NCI-H2107 treated with DMSO at 0.1 percent for 48 hours (cell line): ENCODE measurements around the gene ADCY5.
"Not testable (repeated sequence)": the region's sequence is repeated elsewhere in the genome, so short reads cannot be mapped to it uniquely, and the experiment has no call there.

ENCODE experiments used
- DNase-seq: peaks from one replicate; lab custom pipeline; 2025; ENCODE audit not compliant: unreplicated experiment; lab: John Stamatoyannopoulos, UW

ADCY5 gene

DNA sequence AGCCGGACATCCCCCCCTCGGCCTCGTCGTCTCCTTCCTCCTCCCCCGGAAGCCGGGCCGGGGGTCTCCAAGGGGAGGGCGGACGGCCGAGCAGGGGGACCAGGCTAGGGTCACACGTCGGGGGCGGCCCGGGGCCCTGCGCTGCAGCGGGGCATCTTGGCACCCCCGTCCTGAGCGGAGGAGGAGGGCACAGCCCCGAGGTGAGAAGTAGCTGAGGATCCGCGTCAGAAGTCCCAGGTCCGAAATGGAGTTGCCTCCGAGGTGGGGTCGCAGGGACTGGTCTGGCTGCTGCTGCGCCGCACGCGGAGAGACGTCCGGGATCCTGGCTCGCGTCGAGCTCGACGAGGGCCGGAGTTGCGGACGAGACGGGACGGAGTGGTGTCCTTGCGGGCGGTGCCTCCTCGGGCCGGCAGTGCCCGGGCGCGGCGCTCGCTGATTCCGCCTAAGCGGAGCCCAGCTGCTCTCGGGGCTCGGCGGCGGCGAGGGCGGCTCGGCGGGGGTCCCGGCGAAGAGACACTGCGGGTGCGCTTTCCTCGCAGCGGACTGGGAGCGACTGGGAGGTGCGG lies at the start of gene ADCY5:
TSS of gene ADCY5 (minus strand) at position 555 of the 566 bp plus-strand sequence. CDS start at position 10, 545 bp downstream.
- DNase-seq: no peak

DNA sequence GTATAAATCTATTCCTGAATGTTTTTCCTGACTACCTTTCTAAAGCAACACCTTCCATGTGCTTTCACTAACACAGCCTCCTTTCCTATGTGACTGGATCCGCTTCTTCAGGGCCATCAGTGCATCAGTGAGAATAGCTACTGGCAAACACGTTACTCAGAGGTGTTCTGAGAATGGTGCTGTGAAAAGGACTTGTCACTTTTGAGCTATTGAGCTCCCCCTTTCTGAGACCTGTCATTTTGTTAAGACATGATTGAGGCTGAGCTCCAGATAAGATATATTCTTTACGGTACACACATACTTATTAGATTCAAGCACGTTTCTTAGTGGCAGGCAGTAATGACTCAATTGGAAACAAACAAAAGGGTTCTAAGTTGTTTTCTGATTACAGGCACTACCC lies 45.0 kb upstream of the ADCY5 start:
- DNase-seq: no peak

DNA sequence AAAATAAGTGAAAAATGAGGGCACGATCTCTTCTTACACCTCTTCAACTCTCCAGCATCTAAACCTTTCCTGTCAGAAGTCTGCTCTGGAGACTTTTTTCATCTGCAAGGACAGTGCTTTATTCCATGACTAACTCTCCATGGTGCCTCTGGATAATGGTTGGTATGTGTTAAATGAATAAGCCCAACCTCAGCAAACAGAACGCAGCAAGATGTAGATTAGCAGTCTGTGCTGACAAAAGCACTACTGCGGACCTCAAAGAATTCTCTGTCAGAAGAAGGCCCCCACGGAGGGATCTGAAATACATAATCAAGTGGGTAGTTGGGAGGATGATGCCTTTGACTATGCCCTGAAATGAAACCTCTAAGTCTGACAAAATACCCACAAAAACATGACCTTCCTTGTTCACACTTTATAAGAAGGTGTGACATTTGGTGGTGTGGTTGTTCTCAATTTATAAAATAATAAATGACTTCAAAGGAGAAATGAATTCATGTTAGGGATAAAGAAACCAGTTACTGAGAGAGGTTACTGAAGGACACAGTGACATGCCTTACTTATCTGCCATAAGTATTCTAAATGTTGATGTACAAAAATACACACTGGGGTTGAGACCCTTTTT lies 43.2 kb upstream of the ADCY5 start:
- no peak for DNase-seq

DNA sequence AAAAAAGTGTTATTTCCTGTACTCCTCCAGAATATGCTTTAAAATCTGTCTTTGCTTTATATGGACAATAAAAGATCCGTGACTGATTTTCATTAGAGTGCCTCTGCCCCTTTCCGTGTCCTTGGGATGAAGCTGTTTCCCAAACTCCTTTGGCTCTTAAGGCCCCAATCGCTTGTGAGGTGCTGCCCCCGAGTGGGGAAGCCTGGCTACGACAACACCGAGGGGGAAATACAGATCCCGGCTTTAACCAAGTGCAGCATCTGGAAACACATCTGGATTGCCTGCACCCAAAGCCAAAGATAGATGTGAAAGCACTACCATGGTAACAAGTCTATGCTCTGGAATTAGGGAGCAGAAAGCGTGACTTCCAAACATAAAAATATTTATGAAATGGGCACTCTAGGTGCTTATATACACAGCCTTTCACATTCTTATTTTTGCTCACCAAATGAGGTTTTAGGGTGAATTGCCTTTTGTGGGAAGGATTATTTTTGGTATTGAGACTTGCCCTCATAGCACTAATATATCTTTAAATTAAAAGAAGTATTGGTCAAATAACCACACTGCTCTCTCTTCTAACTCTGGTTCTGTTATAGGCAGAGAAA lies 40.6 kb upstream of the ADCY5 start:
- peak; percentile 61 for DNase-seq

GRCh38 chr3:123488645-123489347 lies 39.9 kb upstream of the ADCY5 start:
- no peak for DNase-seq

DNA sequence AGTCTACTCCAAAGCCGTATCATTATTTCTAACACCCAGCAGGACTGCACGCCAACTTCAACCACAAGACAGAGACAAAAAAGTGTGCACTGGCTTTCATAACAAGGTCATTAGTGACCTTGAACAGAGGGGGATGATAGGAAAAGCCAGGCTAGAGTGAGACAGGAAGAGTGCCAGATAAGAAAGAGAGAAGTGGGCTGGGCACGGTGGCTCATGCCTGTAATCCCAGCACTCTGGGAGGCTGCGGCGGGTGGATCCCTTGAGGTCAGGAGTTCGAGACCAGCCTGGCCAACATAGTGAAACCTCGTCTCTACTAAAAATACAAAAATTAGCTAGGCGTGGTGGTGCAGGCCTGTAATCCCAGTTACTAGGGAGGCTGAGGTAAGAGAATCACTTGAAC lies 38.2 kb upstream of the ADCY5 start:
- DNase-seq: not testable (repeated sequence)

DNA sequence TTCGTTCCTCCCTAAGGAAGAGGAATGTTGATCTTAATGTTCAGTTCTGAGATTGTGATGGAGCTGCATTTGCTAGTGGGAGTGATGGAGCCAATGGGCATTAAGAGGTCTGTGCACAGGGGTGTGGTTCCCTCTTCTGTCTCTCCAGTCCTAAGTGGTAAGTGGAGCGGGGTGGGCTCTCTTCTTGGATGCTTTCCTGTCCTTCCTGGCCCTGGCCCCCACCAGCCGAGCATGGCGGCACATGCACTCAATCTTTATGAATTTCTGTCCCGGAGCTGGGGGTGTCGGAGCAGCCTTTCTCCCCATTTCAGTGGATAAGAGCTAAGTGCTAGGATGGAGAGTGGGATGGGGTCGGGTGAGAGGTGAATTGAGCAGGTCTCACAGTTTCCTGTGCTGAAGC lies 37.6 kb upstream of the ADCY5 start:
- DNase-seq: no peak

GRCh38 chr3:123485551-123485950 lies 36.7 kb upstream of the ADCY5 start:
- DNase-seq: no peak

DNA sequence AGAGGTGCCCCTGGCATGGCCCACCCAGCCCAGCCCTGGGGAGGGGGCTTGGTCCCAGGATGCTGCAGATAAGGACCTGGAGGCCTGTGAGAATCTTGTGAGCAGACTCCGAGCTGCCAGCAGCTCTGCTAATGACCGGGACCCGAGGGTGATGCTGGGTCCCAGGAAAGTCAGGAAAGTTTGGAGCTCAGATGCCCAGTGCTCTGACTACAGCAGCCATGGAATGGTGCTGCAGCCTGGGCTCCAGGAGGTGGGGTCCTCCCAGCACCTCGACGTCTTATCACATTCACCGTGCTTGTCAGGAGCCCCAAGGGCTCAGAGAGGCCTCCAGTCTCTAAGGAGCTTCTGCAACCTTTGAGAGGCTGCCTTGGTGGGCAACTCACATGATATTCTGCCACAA lies 34.3 kb upstream of the ADCY5 start:
- DNase-seq: no peak

DNA sequence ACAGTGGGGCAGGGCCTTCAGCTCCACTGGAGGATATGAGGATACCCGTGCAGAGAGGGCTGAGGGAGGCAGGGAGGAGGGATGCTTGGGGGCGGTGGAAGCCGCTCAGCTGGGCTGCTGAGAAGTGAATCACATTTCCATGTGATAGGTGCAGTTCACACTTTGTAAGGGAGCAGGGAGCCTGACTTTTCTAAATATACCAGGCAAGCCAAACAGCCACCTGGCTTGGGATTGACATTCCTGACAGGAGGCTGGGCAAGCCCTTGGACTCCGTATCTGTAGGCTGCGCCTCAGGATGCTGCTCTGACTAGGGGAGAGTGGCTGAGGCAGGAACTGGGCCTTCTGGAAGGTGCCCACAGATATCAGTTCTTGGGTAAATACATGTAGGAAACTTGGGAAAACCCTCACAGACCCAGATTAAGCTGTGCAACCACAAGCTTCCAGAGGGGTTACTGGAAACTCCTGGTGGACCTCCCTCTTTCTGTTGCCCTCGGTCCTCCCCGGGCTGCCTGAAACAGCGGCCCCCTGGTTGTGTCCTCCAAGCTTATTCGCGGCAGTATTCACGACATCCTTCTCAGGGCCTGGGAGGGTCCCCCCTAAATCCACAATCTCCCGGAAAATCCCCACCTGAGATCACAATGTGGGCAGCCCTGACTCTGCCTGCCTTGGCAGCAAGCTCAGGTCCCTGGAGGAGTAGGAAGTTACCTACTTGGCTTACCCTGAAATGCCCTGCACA lies 33.0 kb upstream of the ADCY5 start:
- no peak for DNase-seq

GRCh38 chr3:123481071-123481470 lies 32.2 kb upstream of the ADCY5 start:
- DNase-seq: no peak

GRCh38 chr3:123480428-123480827 lies 31.5 kb upstream of the ADCY5 start:
- DNase-seq: no peak

DNA sequence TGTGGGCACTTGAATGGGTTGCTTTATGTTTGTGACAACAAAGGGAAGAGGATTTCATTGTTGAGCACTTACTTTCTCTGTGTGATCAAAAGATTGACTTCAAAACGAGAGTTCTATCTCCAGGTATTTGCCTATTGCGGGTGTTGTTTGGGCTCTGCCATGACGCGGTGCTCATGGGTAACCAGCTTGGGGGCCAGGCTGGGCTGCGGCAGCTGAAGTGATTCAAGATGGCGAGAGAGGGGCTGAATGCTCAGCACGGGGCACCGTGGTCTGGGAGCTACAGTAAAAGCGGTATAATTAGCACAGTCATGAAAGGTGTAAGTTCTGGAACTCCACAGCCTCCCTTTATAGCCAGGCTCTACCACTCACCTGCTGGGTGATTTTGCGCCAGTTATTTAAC lies 31.0 kb upstream of the ADCY5 start:
- DNase-seq: no peak

- no peak for DNase-seq
Observed at GRCh38 chr3:123478314-123478713, 29.4 kb upstream of the ADCY5 start.

- peak; percentile 27 for DNase-seq
Observed at GRCh38 chr3:123476967-123477750, 28.3 kb upstream of the ADCY5 start.

DNA sequence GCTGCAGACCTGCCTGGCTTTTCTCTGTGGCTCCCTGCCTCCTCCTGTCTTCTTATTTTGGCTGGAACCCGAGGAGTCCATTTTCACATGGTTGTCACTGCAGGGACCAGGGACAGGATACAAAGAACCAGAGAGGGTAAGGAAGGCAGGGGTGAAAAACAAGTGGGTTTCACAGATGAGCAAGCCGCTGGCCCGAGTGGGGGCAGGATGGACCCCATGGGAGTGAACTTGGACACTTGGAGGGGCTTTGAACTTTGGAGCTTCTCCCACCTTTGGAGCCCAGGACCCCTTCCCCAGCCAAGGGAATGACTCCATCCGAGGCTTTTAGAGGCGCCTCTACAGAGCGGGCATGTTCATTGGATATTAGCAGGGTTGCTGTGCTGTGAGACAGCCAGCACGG lies 26.9 kb upstream of the ADCY5 start:
- no peak for DNase-seq

GRCh38 chr3:123471106-123471505 lies 22.2 kb upstream of the ADCY5 start:
- no peak for DNase-seq

- DNase-seq: no peak
Observed at GRCh38 chr3:123469323-123469995, 20.6 kb upstream of the ADCY5 start.

GRCh38 chr3:123467046-123467445 lies 18.2 kb upstream of the ADCY5 start:
- DNase-seq: no peak

DNA sequence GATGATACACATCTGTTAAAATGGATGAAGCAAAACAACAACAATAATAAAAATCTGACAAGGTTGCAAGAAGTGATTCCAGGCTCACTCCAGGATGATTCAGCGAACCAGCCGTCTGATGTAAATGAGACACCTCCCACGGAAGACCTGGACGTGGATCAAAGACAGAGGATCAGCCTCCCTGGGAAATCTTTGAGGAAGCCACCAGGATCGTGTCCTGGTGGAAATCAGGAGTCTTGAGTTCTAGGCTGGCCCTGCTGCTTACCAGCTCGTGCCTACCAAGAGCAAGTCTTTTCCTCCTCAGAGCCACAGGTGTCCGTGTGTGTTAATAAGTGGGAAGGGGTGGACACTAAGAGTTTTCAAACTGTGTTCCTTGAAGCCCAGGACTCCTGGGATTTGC lies 15.3 kb upstream of the ADCY5 start:
- no peak for DNase-seq
